ENCODE data around the gene GPR161.
A peak's percentile ranks its signal among the peaks of the same experiment; 100 is the strongest.
"Not testable (repeated sequence)": the region's sequence is repeated elsewhere in the genome, so short reads cannot be mapped to it uniquely, and the experiment has no call there.

Gene GPR161

DNA sequence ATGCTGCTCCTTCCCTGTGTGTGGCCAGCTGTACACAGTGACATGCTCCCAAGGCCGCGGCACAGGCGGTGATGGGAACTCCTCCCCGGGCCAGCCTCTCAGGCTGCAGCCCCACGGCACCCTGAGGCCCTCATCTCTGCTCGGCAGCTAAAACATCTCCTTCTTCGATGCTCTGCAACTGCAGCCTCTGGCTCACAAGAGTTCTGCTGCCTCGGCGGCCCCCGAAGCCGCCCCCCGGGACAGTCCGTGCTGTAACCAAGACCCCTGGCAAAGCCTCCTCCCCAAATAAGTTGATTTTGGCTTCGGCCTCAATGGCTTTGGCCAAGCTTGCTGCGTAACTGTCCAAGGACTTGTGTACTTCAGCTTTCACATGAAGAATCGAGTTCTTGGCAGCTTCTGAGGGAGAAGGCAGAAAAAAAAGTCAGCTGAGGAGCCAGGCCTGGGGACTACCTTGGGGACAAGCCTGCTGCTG is 51.3 kb downstream of the GPR161 start:
- no peak for DNase-seq

DNA sequence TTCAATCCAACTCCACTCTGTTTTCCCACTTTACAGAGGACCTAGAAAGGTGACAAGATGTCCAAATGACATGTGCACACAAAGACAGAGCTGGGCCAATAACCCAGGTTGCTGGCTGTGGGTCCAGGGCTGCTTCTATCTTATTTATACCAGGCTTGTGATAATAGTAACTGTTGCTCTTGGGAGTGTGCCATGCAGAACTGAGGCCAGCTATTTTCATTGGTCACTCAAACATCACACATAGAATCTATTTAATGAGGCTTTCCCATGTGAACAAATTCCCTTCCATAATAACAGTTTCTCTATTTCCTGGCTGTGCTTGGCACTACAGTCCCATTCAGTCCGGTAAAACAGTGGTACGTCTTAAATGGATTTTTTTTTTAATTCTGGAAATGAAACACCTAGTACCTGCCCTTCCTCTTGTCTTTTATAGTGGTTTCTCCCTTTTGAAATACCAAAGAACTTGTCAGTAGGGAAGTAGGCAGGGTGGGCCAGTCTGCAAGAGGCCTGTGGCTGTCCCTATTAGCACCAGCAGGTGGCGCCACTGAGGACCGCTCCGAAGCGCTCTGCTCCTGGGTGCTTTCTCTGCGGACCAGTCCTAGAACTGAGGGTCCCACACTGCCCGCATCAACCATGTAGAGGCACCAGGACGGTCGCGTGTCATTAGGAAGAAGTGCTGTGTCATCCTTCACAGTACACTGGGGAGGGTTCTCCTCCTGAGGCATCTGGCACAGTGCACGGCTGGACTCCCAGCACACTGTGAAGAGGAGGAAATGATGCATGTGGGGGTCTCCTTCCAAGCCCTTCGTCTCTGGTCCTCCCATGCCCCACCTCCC is 52.1 kb downstream of the GPR161 start:
- peak; percentile 35 to 66 for DNase-seq

GRCh38 chr1:168083456-168084325 is 53.0 kb downstream of the GPR161 start:
- DNase-seq, result no peak

- DNase-seq, result peak; percentile 49 to 58
These were observed 54.5 kb downstream of the GPR161 start for GRCh38 chr1:168082008-168082876.

GRCh38 chr1:168081373-168082007 is 55.2 kb downstream of the GPR161 start:
- no peak for DNase-seq

DNA sequence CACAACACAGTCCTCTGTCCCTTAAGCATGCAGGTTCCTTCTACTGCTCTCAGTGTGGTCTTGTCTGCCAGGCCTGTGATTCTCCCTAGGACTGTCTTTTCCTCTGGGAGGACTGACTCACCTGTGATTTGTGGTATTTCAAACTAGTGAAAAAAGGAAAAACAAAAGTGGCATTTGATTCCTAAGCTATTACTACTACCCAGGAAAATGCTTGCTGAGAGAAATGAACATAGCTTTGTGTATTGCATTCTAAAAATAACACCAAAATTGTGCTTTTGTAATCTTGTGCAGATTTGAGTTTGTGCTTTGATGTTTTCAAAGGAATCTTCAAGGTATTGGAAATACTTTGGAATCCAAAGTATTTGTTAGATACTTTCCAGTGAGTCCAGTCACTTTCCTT is 57.0 kb downstream of the GPR161 start:
- no peak for DNase-seq

- no peak for DNase-seq
These were observed 67.3 kb downstream of the GPR161 start for GRCh38 chr1:168069384-168069783.

DNA sequence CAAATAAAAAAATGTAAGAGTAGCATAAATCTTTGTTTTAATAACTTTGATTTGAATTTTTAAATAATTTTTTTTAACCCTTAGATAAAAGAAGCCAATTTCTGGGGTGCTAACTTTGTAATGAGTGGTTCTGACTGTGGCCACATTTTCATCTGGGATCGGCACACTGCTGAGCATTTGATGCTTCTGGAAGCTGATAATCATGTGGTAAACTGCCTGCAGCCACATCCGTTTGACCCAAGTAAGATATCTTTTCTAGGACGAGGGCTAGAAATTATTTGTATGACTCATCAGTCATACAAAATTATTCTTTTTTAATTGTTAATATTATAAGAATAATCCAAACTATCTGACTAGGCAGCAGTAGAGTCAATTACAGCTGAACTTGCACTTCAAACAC is 71.2 kb downstream of the GPR161 start:
- no peak for DNase-seq

DNA sequence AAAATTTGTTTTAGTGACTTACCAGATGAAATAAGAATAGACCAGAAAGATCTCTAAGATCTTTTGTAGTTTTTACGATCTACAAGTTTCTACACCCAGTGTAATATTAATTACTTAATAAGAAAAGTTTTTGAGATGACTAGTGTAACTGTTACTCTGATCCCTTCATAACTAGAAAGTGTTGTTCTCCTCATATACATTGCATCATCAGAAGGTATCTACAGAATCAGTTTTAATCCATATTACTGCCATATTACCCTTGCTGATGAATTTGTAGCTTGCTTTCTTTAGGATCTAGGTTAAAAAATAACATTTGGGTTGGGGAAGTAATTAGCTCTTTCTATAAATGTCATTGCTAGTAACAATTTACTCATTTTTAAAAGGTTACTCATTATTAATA is 72.5 kb downstream of the GPR161 start:
- DNase-seq, result no peak

GRCh38 chr1:168057921-168058320 is 78.8 kb downstream of the GPR161 start:
- no peak for DNase-seq

DNA sequence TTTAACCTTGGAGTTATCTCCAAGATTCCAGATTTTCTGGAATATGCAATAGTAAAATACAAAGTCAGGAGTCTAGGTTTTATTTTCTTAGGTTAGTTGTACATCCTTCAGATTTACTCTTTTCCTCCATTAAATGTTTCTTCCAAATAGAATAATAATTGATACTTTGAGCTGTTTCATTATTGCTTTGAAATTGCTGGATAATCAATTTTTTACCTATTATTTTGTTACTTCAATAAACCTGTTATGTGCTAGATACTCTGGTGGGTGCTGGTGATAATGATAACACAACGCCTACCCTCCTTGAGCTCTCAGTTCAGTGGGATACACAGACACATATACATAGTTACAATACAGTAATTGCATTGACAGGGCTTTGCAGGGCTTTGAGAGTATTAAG is 79.4 kb downstream of the GPR161 start:
- DNase-seq, result no peak

GRCh38 chr1:168056152-168056551 is 80.6 kb downstream of the GPR161 start:
- DNase-seq, result not testable (repeated sequence)

GRCh38 chr1:168054117-168054516 is 82.6 kb downstream of the GPR161 start:
- no peak for DNase-seq

- no peak for DNase-seq
These were observed 83.0 kb downstream of the GPR161 start for GRCh38 chr1:168053681-168054080.

DNA sequence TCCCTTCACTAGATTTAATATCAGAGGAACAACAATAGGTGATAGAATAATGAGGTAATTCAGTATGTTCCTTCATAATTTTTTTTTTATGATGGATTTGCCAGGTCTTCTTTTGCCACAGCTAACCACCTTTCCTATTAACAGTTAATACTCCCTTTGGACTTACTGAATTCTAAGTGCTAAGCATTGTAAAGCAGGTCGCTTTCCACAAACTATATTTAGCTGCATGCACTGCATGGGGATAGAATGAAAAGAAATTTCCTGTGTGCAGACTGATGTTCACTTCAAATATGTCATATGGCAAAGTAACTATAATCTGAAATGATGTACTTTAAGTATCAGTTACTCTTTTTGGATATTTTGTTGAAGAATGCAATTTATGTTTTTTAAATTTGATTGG is 85.8 kb downstream of the GPR161 start:
- DNase-seq, result no peak

DNA sequence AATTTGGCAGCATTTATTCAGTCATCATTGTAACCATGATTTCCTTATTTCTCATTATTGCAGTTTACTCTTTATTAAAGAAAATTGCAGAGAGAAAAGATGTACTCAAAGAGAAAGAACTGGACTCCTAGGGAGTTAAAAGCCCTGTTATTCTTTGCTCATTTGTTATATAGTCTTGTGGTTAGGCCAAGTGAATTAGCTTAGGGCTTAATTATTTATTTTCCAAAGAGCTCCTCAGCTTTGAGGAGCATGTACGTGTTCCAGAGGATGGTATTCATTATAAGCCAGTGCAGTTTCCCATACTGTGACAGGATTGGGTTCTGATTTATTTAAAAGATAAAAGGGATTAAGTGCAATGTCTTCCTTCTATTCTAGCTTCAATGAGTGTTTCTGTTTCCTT is 86.4 kb downstream of the GPR161 start:
- DNase-seq, result no peak

DNA sequence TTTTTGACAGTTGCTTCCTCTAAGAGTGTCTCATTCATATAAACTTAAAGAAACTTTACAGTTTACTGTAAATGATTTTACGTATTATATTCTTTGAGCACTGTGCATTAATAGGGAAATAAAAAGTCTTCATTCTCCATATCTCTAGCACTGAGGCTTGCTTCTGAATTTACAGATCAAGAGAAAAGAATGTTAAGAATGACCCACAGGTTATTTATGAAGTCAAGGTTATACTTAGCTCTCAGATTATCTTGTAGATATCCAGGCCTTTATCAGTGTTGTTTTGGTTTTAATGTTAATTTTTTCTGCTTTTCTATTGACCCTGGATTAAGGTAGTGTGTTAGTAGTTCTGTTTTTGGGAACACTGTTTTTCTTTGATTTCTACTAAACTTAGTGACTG is 91.4 kb downstream of the GPR161 start:
- DNase-seq, result no peak

GRCh38 chr1:168042362-168042761 is 94.4 kb downstream of the GPR161 start:
- DNase-seq, result no peak

GRCh38 chr1:168035345-168035744 is 101.4 kb downstream of the GPR161 start:
- no peak for DNase-seq

- no peak for DNase-seq
These were observed 104.7 kb downstream of the GPR161 start for GRCh38 chr1:168032029-168032428.

GRCh38 chr1:168031627-168032026 is 105.1 kb downstream of the GPR161 start:
- no peak for DNase-seq

DNA sequence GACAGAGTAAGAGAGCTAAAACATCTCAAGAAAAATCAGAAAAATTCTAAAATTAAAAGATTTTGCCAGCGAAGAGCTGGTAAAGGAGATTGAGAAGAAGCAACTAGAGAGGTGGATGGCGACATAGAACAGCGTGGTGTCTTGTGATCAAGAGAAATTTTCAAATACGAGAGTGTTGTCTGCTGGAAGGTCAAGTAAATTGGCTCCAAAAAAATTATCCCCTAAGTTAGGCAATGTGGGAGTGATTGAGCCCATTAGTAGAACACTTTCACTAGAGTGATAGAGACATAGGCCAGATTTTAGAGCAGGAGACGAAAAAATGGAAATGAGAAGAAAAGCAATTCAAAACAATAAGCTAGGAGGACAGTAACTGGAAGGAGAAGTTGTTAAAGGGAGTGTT is 105.5 kb downstream of the GPR161 start:
- DNase-seq, result no peak

Measured in stimulated activated CD4-positive, alpha-beta T cell treated with anti-CD3 and anti-CD28 coated beads, Interleukin-4, amount 100 ng/mL, for 4 hours (primary cell).